ENCODE measurements around the gene BAG5.

BAG5 gene

GRCh38 chr14:103563844-103564505 is 1.5 kb upstream of the BAG5 start:
- DNase-seq (ENCODE audit: low read depth): no peak

GRCh38 chr14:103563226-103563620 is 766 bp upstream of the BAG5 start:
- no peak for DNase-seq (ENCODE audit: low read depth)

GRCh38 chr14:103562179-103562428 is 353 bp downstream of the BAG5 start:
- peak; percentile 5 for DNase-seq (ENCODE audit: low read depth)

DNA sequence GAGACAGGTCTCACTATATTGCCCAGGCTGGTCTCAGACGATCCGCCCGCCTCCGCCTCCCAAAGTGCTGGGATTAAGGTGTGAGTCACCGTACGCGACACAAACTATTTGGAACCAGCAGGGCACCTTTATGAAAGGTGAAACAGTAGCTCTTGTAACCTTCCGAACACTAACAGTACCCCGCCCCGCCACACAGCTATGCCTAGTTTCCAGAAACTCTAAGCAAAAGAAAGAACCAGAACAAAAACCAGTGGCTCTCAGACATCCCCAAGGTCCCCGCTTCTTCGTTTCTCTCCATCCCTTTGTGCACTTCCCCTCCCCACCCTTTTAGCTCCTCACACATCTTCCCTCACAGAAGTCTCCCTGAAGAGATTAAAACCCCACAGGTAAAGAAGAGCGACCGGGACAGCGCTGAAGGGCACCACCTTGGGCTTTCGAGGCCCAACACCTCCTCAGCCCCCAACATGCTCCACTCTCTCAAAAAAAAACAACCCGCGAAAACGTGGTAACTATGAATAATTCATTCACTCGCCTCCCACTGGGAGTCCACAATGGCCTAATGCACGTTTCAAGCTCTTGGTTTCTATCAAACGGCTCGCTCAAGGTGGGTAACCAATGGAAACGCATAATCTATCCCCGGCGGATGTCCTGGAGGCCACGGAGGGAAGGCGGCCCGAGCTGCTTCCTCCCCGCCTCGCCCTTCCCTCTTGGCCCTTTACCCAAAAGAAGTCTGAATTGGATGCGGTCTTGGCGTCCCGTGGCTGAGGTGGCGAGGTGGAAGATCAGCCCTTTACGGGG is 877 bp downstream of the BAG5 start:
- no peak for DNase-seq (ENCODE audit: low read depth)

DNA sequence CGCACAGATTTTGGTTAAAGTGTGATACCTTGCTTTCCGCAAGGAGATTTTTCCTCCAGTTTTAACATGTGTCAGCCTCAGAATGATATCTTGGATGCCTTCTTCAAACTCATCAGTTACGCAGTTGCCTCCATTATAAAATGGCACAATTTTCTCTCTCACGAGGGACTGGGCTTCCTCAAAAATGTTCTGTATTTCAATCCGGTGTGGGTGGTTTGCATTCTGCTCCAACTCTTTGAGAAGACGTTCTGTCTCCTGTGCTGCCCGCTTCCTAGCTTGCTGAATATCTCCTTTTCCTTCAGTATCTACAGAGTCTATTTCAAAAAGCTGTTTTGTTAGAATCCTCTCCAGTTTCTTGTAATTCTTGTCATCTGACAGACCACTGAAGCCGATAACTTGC is 1.8 kb downstream of the BAG5 start:
- no peak for DNase-seq (ENCODE audit: low read depth)

DNA sequence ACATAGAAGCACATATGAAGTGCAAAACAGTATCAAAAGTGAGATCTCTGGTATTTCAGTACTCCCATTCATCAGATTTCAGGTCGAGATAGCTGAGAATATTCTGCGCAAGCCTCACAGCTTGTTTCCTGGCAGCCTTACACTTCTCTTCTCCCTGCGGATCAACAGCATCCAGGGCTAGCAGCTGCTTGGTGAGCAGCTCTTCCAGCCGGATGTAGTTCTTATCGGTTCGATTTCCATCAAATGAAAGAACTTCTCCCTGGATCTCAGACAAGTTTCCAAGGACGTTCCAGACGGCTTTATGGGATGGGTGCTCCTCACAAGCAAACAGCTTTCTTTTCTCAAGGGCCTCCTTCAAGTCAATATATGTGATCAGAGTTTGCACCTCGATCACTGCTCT is 2.7 kb downstream of the BAG5 start:
- DNase-seq (ENCODE audit: low read depth): no peak

DNA sequence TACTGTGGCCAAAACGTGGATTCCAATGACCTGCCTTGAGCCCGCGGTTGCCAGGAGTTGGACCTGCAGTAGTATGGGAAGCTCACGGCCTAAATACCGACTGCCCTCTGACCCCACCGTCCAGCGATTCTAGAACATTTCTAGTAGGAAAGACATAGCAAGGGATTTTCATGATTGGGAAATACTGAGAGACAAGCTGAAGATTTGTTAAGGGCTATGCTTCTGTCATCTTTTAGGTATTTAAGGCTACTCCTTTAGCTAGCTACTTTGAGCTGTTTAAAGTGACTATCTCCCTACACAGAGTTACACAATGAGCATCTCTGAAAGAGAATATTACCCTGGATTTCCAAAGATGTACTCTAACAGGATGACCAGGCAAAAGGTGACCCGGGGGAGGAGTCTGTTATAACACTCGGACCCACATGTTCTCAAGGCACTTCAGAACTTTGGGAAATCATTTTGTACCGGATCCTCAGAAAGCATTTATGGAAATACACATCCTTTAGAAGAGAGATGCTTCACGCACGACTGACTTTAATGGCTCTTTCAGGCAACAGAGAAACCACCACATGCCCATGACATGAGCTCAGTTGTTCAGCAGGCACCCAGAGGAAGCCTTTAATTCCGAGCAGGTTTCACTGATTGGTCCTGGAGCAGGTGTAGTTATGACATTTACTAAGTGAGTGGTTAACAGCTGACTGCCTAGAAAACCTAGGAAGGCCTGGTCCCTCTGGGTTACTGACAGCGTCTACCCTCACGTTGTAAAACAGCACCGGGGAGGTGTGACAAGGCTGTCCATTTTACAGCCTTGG is 4.2 kb downstream of the BAG5 start:
- no peak for DNase-seq (ENCODE audit: low read depth)

GRCh38 chr14:103556946-103557758 is 5.3 kb downstream of the BAG5 start:
- DNase-seq (ENCODE audit: low read depth): no peak

DNA sequence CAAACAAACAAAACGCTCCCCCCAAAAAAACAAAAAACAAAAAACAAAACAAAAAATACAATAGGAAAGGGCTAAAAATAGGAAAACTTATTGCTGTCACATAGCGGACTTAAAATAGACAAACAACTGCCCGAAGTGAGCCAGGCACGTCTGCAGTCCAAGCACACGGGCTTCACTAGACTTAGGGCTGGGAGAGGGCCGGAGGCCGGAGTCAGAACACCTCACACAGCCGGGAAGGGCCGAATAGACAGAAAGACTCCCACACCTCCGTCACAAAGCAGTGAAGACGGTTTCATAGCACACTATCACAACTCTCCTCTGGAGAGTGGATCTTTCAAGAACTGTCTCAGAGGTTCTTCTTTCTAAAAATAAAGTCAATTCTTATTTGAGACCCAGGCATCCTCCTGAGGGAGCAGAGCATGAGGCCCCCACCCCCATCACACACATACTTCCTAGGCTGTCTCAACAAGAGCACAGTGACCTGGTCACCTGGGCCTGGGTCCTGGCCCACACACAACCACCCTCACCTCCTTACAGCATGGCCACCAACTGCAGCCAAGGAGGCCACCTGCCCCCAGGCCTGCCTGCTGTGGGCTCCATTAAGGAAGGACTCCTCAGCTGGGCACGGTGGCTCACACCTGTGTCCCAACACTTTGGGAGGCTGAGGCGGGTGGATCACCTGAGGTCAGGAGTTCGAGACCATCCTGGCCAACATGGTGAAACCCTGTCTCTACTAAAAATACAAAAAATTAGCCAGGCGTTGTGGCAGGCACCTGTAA is 6.7 kb downstream of the BAG5 start:
- no peak for DNase-seq (ENCODE audit: low read depth)

- DNase-seq (ENCODE audit: low read depth): no peak
Observed at GRCh38 chr14:103552846-103553210, 9.6 kb downstream of the BAG5 start.

- DNase-seq (ENCODE audit: low read depth): no peak
Observed at GRCh38 chr14:103552011-103552845, 10.2 kb downstream of the BAG5 start.

- DNase-seq (ENCODE audit: low read depth): no peak
Observed at GRCh38 chr14:103551338-103551762, 11.1 kb downstream of the BAG5 start.

DNA sequence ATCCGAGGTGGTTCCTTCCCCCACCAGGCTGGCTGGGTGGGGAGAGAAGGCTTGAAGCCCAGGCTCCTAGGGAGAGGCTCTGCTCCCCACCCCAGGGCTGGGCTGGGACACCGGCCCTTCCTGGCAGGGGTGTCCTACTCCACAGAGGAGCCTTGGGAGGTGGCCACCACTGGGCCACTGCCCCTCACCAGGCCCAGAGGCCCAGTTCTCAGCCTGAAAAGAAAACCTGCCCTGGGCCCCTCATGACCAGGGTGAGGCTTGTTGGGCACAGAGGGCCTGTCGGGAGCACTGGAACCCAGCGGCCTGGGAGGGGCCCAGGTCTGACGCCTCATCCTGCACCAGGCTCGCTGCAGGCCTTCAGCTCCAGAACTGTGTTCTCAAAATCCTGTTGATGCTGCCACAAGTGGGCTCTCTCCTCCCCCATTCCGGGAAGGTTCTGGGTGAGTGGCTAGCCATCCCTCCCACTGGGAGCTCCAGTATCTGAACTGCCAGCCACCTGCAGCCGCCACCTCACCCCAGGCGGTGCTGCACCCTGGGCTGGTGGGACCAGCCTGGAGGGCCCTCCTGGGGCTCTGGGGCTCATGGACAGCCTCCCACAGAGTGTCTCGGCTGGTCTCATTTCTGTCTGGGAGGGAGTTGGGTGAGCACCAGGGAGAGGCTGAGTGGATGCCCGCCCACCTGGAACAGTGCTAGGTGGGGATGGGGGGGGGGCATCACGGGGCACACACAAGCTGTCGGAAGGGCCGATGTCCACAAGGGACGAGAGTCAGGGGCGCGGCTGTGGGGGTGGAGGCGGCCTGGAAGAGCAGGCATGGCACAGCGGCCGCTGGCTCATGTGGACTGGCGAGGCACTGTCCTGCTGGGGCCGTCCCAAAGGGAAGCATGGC is 11.8 kb downstream of the BAG5 start:
- DNase-seq (ENCODE audit: low read depth): no peak

- no peak for DNase-seq (ENCODE audit: low read depth)
Observed at GRCh38 chr14:103549361-103550311, 12.8 kb downstream of the BAG5 start.

- no peak for DNase-seq (ENCODE audit: low read depth)
Observed at GRCh38 chr14:103548463-103549351, 13.8 kb downstream of the BAG5 start.

- no peak for DNase-seq (ENCODE audit: low read depth)
Observed at GRCh38 chr14:103547941-103548462, 14.5 kb downstream of the BAG5 start.

- DNase-seq (ENCODE audit: low read depth): no peak
Observed at GRCh38 chr14:103547455-103547940, 15.0 kb downstream of the BAG5 start.

Data from activated T-helper 1 cell treated with Interleukin-2 at 50 U/mL for 16 hours (primary cell).